ENCODE data around the gene DCLK1.

- no peak for TF ChIP-seq BHLHE40 (IDR thresholded peaks at IDR 0.05; ENCODE audit: borderline replicate concordance)
- TF ChIP-seq PKNOX1 (IDR thresholded peaks at IDR 0.05): no peak
- no peak for TF ChIP-seq L3MBTL2 (conservative IDR thresholded peaks at IDR 0.05)
- no peak for TF ChIP-seq FOXA1 (IDR thresholded peaks at IDR 0.05)
These were observed 291.4 kb downstream of the DCLK1 start for GRCh38 chr13:35839806-35840205.

Data from HEK293T (cell line).